ENCODE results near the gene SAMD3. TPM values are rescaled to one million over a fixed set of nuclear protein-coding genes. Genes with fewer than 3 reads are reported as not detected.

SAMD3 gene
- total and polyA plus RNA-seq, 2 of the 8 experiments (the other 6 are each of a cell fraction or from before 2014, with no cell fraction given): 1.8 to 1.9 TPM

DNA sequence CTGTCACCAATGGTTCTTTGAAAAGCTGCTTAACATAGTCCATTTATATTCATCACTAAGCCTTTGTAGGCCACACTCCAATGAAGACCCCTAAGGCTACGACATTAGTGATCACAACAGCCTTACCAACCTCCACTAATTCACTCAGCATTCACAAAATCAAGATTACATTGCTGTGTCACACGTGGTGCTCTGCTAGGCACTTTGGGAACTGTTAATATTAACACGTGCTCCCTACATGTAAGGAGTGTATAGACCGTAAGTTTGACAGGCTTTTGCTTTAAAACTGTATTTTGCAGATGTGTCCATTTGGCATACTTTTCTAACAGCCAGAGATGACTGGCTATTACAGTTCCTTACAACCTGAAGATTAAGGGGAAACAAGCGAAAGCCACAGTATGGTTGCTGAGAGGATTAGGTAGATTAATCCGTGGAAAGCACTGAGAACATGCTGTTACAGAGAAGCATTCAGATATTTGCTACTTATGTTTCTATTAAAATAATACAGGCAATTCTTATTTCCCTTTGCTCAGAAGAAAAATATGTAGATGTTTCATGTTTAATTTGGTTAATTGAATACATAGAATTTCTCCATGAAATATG is 69.7 kb downstream of the SAMD3 start:
- H3K79me2 ChIP-seq (ENCODE audit: control insufficient read depth in 1 of 2, insufficient read depth in 2 of 2, low read length in 2 of 2): no peaks in the 10 kb centered on the region
- WGBS, 2 experiments (ENCODE audit: extremely low coverage in 1 of 2, insufficient coverage in 1 of 2, insufficient read length in 1 of 2, insufficient replicate concordance in 2 of 2, low coverage in 1 of 2, low lambda C conversion rate in 2 of 2, missing lambda C conversion rate in 1 of 2): 88% methylated on average over 6 of the region's 6 CpGs; no CpG with 5 or more reads in 1 of the 2 experiments
- H3K23ac ChIP-seq (ENCODE audit: insufficient read length): no peak overlapping the region
- no peak overlapping the region for H3K4me2 ChIP-seq (ENCODE audit: insufficient read depth in 1 of 2, low read depth in 2 of 2, low read length in 2 of 2)
- no peak overlapping the region for H2BK5ac ChIP-seq (ENCODE audit: low read depth, low read length)
- H3K4me1 ChIP-seq (replicated peaks in 1 of 4; ENCODE audit: control insufficient read depth in 3 of 4, insufficient read depth in 4 of 4, low read length in 3 of 4): peaks cover 0 to 3% (median 2%) of the 10 kb centered on the region in 4 experiments; a peak in 1 of 7 replicates
- H3K23me2 ChIP-seq (ENCODE audit: low read depth, low read length): no peaks in the 10 kb centered on the region
- H3K18ac ChIP-seq (ENCODE audit: extremely low read depth, low read length): no peak overlapping the region; the same call in 1 of the 2 replicates
- no peak overlapping the region for H4K5ac ChIP-seq (ENCODE audit: insufficient read length, low read depth, low read length)
- no peak overlapping the region for H3K56ac ChIP-seq (replicated peaks; ENCODE audit: insufficient read length, low read depth, low read length)
- H2BK15ac ChIP-seq (ENCODE audit: low read length): no peak overlapping the region
- ChIA-PET CTCF (ENCODE audit: partially characterized antibody) (interaction anchor here (0.7 to 1.7 kb wide), 2 partner anchors 10 to 171 kb away, joined by 3 read pairs; no protein-coding TSS in a partner anchor), POLR2A (ENCODE audit: partially characterized antibody) (no interaction called here)
- DNase-seq (ENCODE audit: low read depth in 1 of 2, low spot score in 2 of 2) (no peak), FAIRE-seq (no peak)
- no peaks in the 10 kb centered on the region for H3K9me3 ChIP-seq (ENCODE audit: insufficient read depth in 2 of 2, low read depth in 1 of 2, low read length in 1 of 2)
- no peak overlapping the region for H3K27ac ChIP-seq (ENCODE audit: low read depth, low read length)
- no peak overlapping the region for H2BK12ac ChIP-seq (ENCODE audit: low read depth, low read length)
- H3K14ac ChIP-seq (ENCODE audit: insufficient read length): no peak overlapping the region
- TF ChIP-seq NRF1 (IDR thresholded peaks at IDR 0.05; ENCODE audit: low read depth, low read length) (no peak), SIRT6 (IDR thresholded peaks at IDR 0.05; ENCODE audit: low read length) (no peak), CEBPB (IDR thresholded peaks at IDR 0.05; ENCODE audit: low read depth, low read length) (no peak), BCL11A (IDR thresholded peaks at IDR 0.05; ENCODE audit: low read depth in 2 of 2, low read length in 2 of 2) (no peak), JUND (IDR thresholded peaks at IDR 0.05; ENCODE audit: low read length) (no peak), TCF12 (IDR thresholded peaks at IDR 0.05; ENCODE audit: low read depth, low read length) (no peak), KDM4A (IDR thresholded peaks at IDR 0.05; ENCODE audit: low read depth, low read length, severe bottlenecking) (no peak), POU5F1 (IDR thresholded peaks at IDR 0.05; ENCODE audit: low read depth, low read length) (no peak), YY1 (IDR thresholded peaks at IDR 0.05; ENCODE audit: low read depth, low read length) (no peak), EZH2 (IDR thresholded peaks at IDR 0.05; ENCODE audit: low read depth, low read length, severe bottlenecking) (no peak)
- no peaks in the 10 kb centered on the region for H3K79me1 ChIP-seq (ENCODE audit: low read depth, low read length)
- no peak overlapping the region for H4K91ac ChIP-seq (replicated peaks; ENCODE audit: insufficient read length, low read length)
- H2BK20ac ChIP-seq (ENCODE audit: low read length): no peak overlapping the region
- no peak overlapping the region for H4K8ac ChIP-seq (ENCODE audit: extremely low read depth, insufficient read depth, low read length)
- H3K4me3 ChIP-seq (ENCODE audit: extremely low read depth in 1 of 4, insufficient read depth in 2 of 4, low read depth in 3 of 4, low read length in 4 of 4): no peak overlapping the region
- H3K27me3 ChIP-seq (replicated peaks in 1 of 4; ENCODE audit: control insufficient read depth in 3 of 4, extremely low read depth in 1 of 4, insufficient read depth in 3 of 4, low read length in 3 of 4): no peaks in the 10 kb centered on the region
- H2BK120ac ChIP-seq (replicated peaks; ENCODE audit: low read depth, low read length): no peak overlapping the region
- no peaks in the 10 kb centered on the region; a peak in 1 of 8 replicates for H3K36me3 ChIP-seq (ENCODE audit: control insufficient read depth in 2 of 4, insufficient read depth in 4 of 4, low read length in 3 of 4)
- H3K9ac ChIP-seq (replicated peaks in 1 of 4; ENCODE audit: extremely low read depth in 1 of 4, low read depth in 3 of 4, low read length in 3 of 4): no peak overlapping the region
- no peaks in the 10 kb centered on the region for H4K20me1 ChIP-seq (replicated peaks in 1 of 2; ENCODE audit: control insufficient read depth in 1 of 2, insufficient read depth in 2 of 2, low read length in 2 of 2)
- no peak overlapping the region for H3K4ac ChIP-seq (replicated peaks; ENCODE audit: insufficient read length, low read depth, low read length)
- H2AK5ac ChIP-seq (ENCODE audit: low read depth, low read length): no peak overlapping the region
- no peak overlapping the region for H2AFZ ChIP-seq (ENCODE audit: low read length)

All from H1 (cell line).